ENCODE results near the gene QRICH1. TPM values are rescaled to one million over a fixed set of nuclear protein-coding genes. Genes with fewer than 3 reads are reported as not detected.

Gene QRICH1
- total and polyA plus RNA-seq, 10 of the 15 experiments (the other 5 are each of a cell fraction or from before 2014, with no cell fraction given): 22.2 to 116 (median 81.4) TPM

DNA sequence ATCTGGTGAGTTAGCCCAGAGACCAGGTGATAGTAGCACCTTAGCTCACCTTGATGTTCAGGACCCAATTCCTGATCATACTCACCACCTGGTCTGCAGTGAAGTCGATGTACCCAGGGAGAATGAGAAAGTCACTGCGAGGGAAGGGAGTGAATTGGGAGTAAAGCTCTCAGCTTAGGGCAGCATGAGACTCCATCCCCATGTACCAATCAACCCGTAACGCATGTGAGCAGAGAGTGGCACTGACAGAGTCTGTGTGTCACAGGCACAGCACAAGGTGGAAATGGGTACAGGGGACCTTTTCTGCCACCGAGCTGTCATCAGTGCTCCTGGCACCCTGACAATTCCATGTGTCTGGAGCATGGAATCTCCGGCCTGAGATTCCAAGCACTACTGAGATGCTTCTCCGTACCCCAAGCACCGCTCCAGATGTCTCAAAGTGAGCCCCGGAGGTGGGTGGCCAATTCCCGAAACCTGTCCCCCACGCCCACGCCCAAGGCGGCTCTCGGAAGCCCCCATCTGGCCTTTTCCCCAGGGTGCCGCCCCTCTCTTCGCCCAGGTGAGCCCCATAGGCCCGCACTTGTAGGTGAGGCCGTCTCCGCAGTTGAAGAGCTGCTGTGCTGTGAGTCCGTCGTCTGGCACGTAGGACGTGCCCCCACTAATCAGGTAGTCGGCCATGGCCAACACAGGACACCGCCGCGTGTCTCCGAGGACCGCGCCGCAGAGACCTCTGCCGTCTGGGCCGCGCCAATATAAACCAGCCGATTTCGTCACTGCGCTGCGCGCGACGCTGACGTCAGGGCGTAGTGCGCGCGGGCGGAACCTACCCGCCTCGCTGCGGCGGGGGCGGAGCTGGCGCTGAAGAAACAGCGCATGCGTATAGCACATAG, 65.0 kb downstream of the QRICH1 start, which contains the start of gene IMPDH2 (continued):
- no peak for TF ChIP-seq CREB1 (IDR thresholded peaks at IDR 0.05; ENCODE audit: low read depth)
- TF ChIP-seq POLR2A (IDR thresholded peaks at IDR 0.05; ENCODE audit: low read depth, low read length): no peak
- no peak for TF ChIP-seq ZNF274 (IDR thresholded peaks at IDR 0.05; ENCODE audit: insufficient read depth, insufficient read length)
- TF ChIP-seq, protein P1, sequence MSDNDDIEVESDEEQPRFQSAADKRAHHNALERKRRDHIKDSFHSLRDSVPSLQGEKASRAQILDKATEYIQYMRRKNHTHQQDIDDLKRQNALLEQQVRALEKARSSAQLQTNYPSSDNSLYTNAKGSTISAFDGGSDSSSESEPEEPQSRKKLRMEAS (IDR thresholded peaks at IDR 0.05; ENCODE audit: low read depth, low read length): peak; percentile 93
- TF ChIP-seq, protein P2, sequence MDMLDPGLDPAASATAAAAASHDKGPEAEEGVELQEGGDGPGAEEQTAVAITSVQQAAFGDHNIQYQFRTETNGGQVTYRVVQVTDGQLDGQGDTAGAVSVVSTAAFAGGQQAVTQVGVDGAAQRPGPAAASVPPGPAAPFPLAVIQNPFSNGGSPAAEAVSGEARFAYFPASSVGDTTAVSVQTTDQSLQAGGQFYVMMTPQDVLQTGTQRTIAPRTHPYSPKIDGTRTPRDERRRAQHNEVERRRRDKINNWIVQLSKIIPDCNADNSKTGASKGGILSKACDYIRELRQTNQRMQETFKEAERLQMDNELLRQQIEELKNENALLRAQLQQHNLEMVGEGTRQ (IDR thresholded peaks at IDR 0.05; ENCODE audit: borderline replicate concordance, low read depth, low read length): no peak
- TF ChIP-seq, protein P3, sequence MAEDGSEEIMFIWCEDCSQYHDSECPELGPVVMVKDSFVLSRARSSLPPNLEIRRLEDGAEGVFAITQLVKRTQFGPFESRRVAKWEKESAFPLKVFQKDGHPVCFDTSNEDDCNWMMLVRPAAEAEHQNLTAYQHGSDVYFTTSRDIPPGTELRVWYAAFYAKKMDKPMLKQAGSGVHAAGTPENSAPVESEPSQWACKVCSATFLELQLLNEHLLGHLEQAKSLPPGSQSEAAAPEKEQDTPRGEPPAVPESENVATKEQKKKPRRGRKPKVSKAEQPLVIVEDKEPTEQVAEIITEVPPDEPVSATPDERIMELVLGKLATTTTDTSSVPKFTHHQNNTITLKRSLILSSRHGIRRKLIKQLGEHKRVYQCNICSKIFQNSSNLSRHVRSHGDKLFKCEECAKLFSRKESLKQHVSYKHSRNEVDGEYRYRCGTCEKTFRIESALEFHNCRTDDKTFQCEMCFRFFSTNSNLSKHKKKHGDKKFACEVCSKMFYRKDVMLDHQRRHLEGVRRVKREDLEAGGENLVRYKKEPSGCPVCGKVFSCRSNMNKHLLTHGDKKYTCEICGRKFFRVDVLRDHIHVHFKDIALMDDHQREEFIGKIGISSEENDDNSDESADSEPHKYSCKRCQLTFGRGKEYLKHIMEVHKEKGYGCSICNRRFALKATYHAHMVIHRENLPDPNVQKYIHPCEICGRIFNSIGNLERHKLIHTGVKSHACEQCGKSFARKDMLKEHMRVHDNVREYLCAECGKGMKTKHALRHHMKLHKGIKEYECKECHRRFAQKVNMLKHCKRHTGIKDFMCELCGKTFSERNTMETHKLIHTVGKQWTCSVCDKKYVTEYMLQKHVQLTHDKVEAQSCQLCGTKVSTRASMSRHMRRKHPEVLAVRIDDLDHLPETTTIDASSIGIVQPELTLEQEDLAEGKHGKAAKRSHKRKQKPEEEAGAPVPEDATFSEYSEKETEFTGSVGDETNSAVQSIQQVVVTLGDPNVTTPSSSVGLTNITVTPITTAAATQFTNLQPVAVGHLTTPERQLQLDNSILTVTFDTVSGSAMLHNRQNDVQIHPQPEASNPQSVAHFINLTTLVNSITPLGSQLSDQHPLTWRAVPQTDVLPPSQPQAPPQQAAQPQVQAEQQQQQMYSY (CRISPR knock-in tag; IDR thresholded peaks at IDR 0.05): no peak
- TF ChIP-seq SMC3 (IDR thresholded peaks at IDR 0.05; ENCODE audit: borderline replicate concordance, low read length): peak; percentile 7; the same call in 1 of the 2 replicates
- TF ChIP-seq MYB (IDR thresholded peaks at IDR 0.05; ENCODE audit: borderline replicate concordance, low read depth, low read length): no peak
- TF ChIP-seq POLR2AphosphoS5 (IDR thresholded peaks at IDR 0.05; ENCODE audit: low read length): peak; percentile 99
- TF ChIP-seq, protein P4, sequence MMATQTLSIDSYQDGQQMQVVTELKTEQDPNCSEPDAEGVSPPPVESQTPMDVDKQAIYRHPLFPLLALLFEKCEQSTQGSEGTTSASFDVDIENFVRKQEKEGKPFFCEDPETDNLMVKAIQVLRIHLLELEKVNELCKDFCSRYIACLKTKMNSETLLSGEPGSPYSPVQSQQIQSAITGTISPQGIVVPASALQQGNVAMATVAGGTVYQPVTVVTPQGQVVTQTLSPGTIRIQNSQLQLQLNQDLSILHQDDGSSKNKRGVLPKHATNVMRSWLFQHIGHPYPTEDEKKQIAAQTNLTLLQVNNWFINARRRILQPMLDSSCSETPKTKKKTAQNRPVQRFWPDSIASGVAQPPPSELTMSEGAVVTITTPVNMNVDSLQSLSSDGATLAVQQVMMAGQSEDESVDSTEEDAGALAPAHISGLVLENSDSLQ (IDR thresholded peaks at IDR 0.05): peak; percentile 67
- TF ChIP-seq, protein P5, sequence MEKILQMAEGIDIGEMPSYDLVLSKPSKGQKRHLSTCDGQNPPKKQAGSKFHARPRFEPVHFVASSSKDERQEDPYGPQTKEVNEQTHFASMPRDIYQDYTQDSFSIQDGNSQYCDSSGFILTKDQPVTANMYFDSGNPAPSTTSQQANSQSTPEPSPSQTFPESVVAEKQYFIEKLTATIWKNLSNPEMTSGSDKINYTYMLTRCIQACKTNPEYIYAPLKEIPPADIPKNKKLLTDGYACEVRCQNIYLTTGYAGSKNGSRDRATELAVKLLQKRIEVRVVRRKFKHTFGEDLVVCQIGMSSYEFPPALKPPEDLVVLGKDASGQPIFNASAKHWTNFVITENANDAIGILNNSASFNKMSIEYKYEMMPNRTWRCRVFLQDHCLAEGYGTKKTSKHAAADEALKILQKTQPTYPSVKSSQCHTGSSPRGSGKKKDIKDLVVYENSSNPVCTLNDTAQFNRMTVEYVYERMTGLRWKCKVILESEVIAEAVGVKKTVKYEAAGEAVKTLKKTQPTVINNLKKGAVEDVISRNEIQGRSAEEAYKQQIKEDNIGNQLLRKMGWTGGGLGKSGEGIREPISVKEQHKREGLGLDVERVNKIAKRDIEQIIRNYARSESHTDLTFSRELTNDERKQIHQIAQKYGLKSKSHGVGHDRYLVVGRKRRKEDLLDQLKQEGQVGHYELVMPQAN (conservative IDR thresholded peaks at IDR 0.05): peak; percentile 87
- no peak for TF ChIP-seq JUND (IDR thresholded peaks at IDR 0.05; ENCODE audit: low read depth, low read length)
- TF ChIP-seq, protein P6, sequence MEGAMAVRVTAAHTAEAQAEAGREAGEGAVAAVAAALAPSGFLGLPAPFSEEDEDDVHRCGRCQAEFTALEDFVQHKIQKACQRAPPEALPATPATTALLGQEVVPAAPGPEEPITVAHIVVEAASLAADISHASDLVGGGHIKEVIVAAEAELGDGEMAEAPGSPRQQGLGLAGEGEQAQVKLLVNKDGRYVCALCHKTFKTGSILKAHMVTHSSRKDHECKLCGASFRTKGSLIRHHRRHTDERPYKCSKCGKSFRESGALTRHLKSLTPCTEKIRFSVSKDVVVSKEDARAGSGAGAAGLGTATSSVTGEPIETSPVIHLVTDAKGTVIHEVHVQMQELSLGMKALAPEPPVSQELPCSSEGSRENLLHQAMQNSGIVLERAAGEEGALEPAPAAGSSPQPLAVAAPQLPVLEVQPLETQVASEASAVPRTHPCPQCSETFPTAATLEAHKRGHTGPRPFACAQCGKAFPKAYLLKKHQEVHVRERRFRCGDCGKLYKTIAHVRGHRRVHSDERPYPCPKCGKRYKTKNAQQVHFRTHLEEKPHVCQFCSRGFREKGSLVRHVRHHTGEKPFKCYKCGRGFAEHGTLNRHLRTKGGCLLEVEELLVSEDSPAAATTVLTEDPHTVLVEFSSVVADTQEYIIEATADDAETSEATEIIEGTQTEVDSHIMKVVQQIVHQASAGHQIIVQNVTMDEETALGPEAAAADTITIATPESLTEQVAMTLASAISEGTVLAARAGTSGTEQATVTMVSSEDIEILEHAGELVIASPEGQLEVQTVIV (IDR thresholded peaks at IDR 0.05; ENCODE audit: borderline replicate concordance, partially characterized antibody): no peak
- TF ChIP-seq, protein P7, sequence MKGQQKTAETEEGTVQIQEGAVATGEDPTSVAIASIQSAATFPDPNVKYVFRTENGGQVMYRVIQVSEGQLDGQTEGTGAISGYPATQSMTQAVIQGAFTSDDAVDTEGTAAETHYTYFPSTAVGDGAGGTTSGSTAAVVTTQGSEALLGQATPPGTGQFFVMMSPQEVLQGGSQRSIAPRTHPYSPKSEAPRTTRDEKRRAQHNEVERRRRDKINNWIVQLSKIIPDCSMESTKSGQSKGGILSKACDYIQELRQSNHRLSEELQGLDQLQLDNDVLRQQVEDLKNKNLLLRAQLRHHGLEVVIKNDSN (IDR thresholded peaks at IDR 0.05; ENCODE audit: borderline replicate concordance, extremely low read length, insufficient read depth, low read depth, low read length): no peak
- TF ChIP-seq RFX5 (IDR thresholded peaks at IDR 0.05; ENCODE audit: low read depth, low read length): no peak
- TF ChIP-seq NFXL1 (IDR thresholded peaks at IDR 0.05; ENCODE audit: borderline replicate concordance): no peak
- peak; percentile 97 for TF ChIP-seq CREM (IDR thresholded peaks at IDR 0.05; ENCODE audit: low read depth)
